Body of pancreas (tissue), 4 donors: Measurements from ENCODE around the gene TMCO1. TPM values are rescaled to one million over a fixed set of nuclear protein-coding genes. Genes with fewer than 3 reads are reported as not detected.

Source experiments
- ATAC-seq: fragments of 150-250 bp; one replicate; pipeline ENCODE4 v1.9.1; 2016
- DNase-seq, 4 donors: peaks; one replicate each; pipeline ENCODE4 v3.0.0-alpha.2; 2019
- H3K27ac ChIP-seq, 4 donors: fragments of 200-600 bp; sonication (generic); 1 replicate in 3 of 4; 2 replicates in 1 of 4; pipeline versions ENCODE4 v1.5.1 to v1.6.1; 2016 to 2019; ENCODE audit warnings: mild to moderate bottlenecking in 1 of 4, mixed read lengths in 1 of 4, moderate library complexity in 1 of 4
- H3K27me3 ChIP-seq, 2 donors: fragments of 200-600 bp; sonication (generic); one replicate each; pipeline ENCODE4 v1.6.0; 2016; ENCODE audit warnings: mild to moderate bottlenecking in 1 of 2
- H3K36me3 ChIP-seq, 2 donors: fragments of 200-600 bp; sonication (generic); replicated peaks in 1 of 2; 2 replicates each; pipeline ENCODE4 v1.5.1; 2016; ENCODE audit warnings: low read depth in 2 of 2; ENCODE audit not compliant: insufficient read depth in 1 of 2
- H3K4me1 ChIP-seq: fragments of 200-600 bp; sonication (generic); one replicate; pipeline ENCODE4 v1.6.0; 2016
- H3K4me3 ChIP-seq, 2 donors: fragments of 200-600 bp; sonication (generic); 1 replicate in 1 of 2; 2 replicates in 1 of 2; pipeline ENCODE4 v1.5.1; 2016 to 2019
- H3K9me3 ChIP-seq, 3 donors: fragments of 200-600 bp; sonication (generic); 1 replicate in 2 of 3; 2 replicates in 1 of 3; pipeline ENCODE4 v1.5.1; 2016
- CTCF ChIP-seq, 7 experiments: fragments of 450-650 bp in 4 of 7; fragments of 200-600 bp in 3 of 7; sonication (generic) in 3 of 7; IDR thresholded peaks; one replicate each; pipeline ENCODE4 v1.5.1; 2016 to 2019; ENCODE audit warnings: antibody characterized with exemption in 7 of 7
- POLR2A ChIP-seq, 3 donors: fragments of 450-650 bp; IDR thresholded peaks; one replicate each; pipeline ENCODE4 v1.6.1; 2016; ENCODE audit warnings: antibody characterized with exemption in 3 of 3, mild to moderate bottlenecking in 2 of 3
- WGBS, 2 donors: methylation state at CpG; one replicate each; pipeline ENCODE4 v1.1.5; 2017; 5-methylcytosine and 5-hydroxymethylcytosine counted together
- intact Hi-C: fragments of 100-400 bp; cut with DNase I; formaldehyde crosslinking; loops from one replicate; pipeline ENCODE4 v1.15.1; 2023
- total RNA-seq, 2 donors: library from RNA; depleted of rRNA; stranded (reverse); fragments of >200 nt; gene quantifications; one replicate each; pipeline ENCODE4 v1.1.0, GENCODE V29; 2016

The TMCO1 gene
- total RNA-seq, 2 donors from 2014 or later: 29.0 to 39.2 TPM

- H3K4me1 ChIP-seq: peaks cover 22% of the 10 kb centered on the region
- DNase-seq (no peak), ATAC-seq (no peak)
- TF ChIP-seq CTCF (IDR thresholded peaks at IDR 0.05): no peak
- no peak for TF ChIP-seq POLR2A (IDR thresholded peaks at IDR 0.05)
- no peak overlapping the region for H3K27ac ChIP-seq
- no peak overlapping the region for H3K4me3 ChIP-seq
- intact Hi-C loops: no loop called here
- WGBS, 2 donors: 78 to 85% methylated on average over 2 of the region's 2 CpGs
- no peaks in the 10 kb centered on the region for H3K36me3 ChIP-seq
- H3K27me3 ChIP-seq: no peaks in the 10 kb centered on the region
- no peaks in the 10 kb centered on the region for H3K9me3 ChIP-seq
Measured at GRCh38 chr1:165763442-165763841, 5.2 kb downstream of the TMCO1 start.

- WGBS, 2 donors: 93 to 95% methylated on average over 1 of the region's 1 CpG
- ATAC-seq (no peak), DNase-seq (no peak)
- intact Hi-C loops: no loop called here
- no peak overlapping the region for H3K4me3 ChIP-seq
- H3K4me1 ChIP-seq: peaks cover 17% of the 10 kb centered on the region
- H3K9me3 ChIP-seq: no peaks in the 10 kb centered on the region
- no peaks in the 10 kb centered on the region for H3K27me3 ChIP-seq
- no peaks in the 10 kb centered on the region for H3K36me3 ChIP-seq
- H3K27ac ChIP-seq: no peak overlapping the region
- TF ChIP-seq POLR2A (IDR thresholded peaks at IDR 0.05): no peak
- no peak for TF ChIP-seq CTCF (IDR thresholded peaks at IDR 0.05)
Measured at GRCh38 chr1:165762725-165763124, 5.9 kb downstream of the TMCO1 start.

GRCh38 chr1:165759095-165759494 is 9.6 kb downstream of the TMCO1 start:
- ATAC-seq (no peak), DNase-seq (no peak)
- Histone ChIP-seq H3K27me3 (no peaks in the 10 kb centered on the region), H3K4me1 (no peaks in the 10 kb centered on the region), H3K9me3 (no peaks in the 10 kb centered on the region), H3K27ac (no peak overlapping the region), H3K36me3 (peaks cover 0 to 3% of the 10 kb centered on the region in 2 donors), H3K4me3 (no peak overlapping the region)
- intact Hi-C loops: no loop called here
- TF ChIP-seq POLR2A (IDR thresholded peaks at IDR 0.05) (no peak), CTCF (IDR thresholded peaks at IDR 0.05) (no peak)

- H3K36me3 ChIP-seq: peaks cover 5 to 11% of the 10 kb centered on the region in 2 donors
- no peak overlapping the region for H3K27ac ChIP-seq
- no peak for TF ChIP-seq CTCF (IDR thresholded peaks at IDR 0.05)
- no peak for TF ChIP-seq POLR2A (IDR thresholded peaks at IDR 0.05)
- no peak for DNase-seq
- no peak for ATAC-seq
- H3K27me3 ChIP-seq: no peaks in the 10 kb centered on the region
- no peaks in the 10 kb centered on the region for H3K9me3 ChIP-seq
- H3K4me1 ChIP-seq: no peaks in the 10 kb centered on the region
- H3K4me3 ChIP-seq: no peak overlapping the region
- intact Hi-C loops: no loop called here
Measured at GRCh38 chr1:165755393-165756010, 13.2 kb downstream of the TMCO1 start.

- ATAC-seq (no peak), DNase-seq (no peak)
- no peak overlapping the region for H3K4me3 ChIP-seq
- no peaks in the 10 kb centered on the region for H3K9me3 ChIP-seq
- H3K27ac ChIP-seq: no peak overlapping the region
- intact Hi-C loops: no loop called here
- peaks cover 5 to 11% of the 10 kb centered on the region in 2 donors for H3K36me3 ChIP-seq
- H3K27me3 ChIP-seq: no peaks in the 10 kb centered on the region
- no peak for TF ChIP-seq POLR2A (IDR thresholded peaks at IDR 0.05)
- no peak for TF ChIP-seq CTCF (IDR thresholded peaks at IDR 0.05)
- H3K4me1 ChIP-seq: no peaks in the 10 kb centered on the region
Measured at GRCh38 chr1:165753934-165754333, 14.7 kb downstream of the TMCO1 start.
